Measurements from ENCODE around the gene PRR23B. TPM values are rescaled to one million over a fixed set of nuclear protein-coding genes. Genes with fewer than 3 reads are reported as not detected.

PRR23B gene
- total RNA-seq, 4 donors from 2014 or later: not detected

- 96% methylated on average over 5 of the region's 5 CpGs; no CpG with 5 or more reads in 1 of the 2 donors for WGBS, 2 donors (ENCODE audit: low coverage in 1 of 2)
- in situ Hi-C loops (cut with MboI; ENCODE audit: low pct_ligation_motif_present in 1 of 4, low pct_unique_long_range_greater_than_20kb in 1 of 4, low sequenced_read_pairs in 3 of 4): no loop called here
- no peaks in the 10 kb centered on the region for H3K4me1 ChIP-seq
- H3K9me3 ChIP-seq: no peaks in the 10 kb centered on the region
- peaks cover 9% of the 10 kb centered on the region for H3K27me3 ChIP-seq
- intact Hi-C loops (cut with DNase I; ENCODE audit: low total_unique reads): no loop called here
- DNase-seq: no peak
- H3K4me3 ChIP-seq: no peak overlapping the region
- TF ChIP-seq CTCF (IDR thresholded peaks at IDR 0.05) (no peak), POLR2A (IDR thresholded peaks at IDR 0.05) (no peak), EP300 (IDR thresholded peaks at IDR 0.05; ENCODE audit: low read depth) (no peak), POLR2AphosphoS5 (IDR thresholded peaks at IDR 0.05) (no peak)
- H3K36me3 ChIP-seq: no peaks in the 10 kb centered on the region
- no peak overlapping the region for H3K27ac ChIP-seq
These were observed 47.8 kb downstream of the PRR23B start for GRCh38 chr3:138972941-138973340.

- intact Hi-C loops (cut with DNase I; ENCODE audit: low total_unique reads): no loop called here
These were observed 48.9 kb downstream of the PRR23B start for GRCh38 chr3:138971766-138972320.

More at GRCh38 chr3:138971766-138972320, 48.9 kb downstream of the PRR23B start:
- Histone ChIP-seq H3K4me3 (no peak overlapping the region), H3K27ac (no peak overlapping the region), H3K4me1 (no peaks in the 10 kb centered on the region), H3K9me3 (no peaks in the 10 kb centered on the region), H3K36me3 (no peaks in the 10 kb centered on the region), H3K27me3 (peaks cover 9% of the 10 kb centered on the region)
- 60 to 82% methylated on average over 2 to 6 of the region's 6 CpGs for WGBS, 2 donors (ENCODE audit: low coverage in 1 of 2)
- in situ Hi-C loops (cut with MboI; ENCODE audit: low pct_ligation_motif_present in 1 of 4, low pct_unique_long_range_greater_than_20kb in 1 of 4, low sequenced_read_pairs in 3 of 4): no loop called here
- TF ChIP-seq POLR2AphosphoS5 (IDR thresholded peaks at IDR 0.05) (no peak), POLR2A (IDR thresholded peaks at IDR 0.05) (no peak), CTCF (IDR thresholded peaks at IDR 0.05) (no peak), EP300 (IDR thresholded peaks at IDR 0.05; ENCODE audit: low read depth) (no peak)
- DNase-seq: no peak

Other genes starting within 250 kb of the PRR23B start
- 10 to 100 TPM; 52.4 to 98.4 (median 76.0) TPM for gene PIK3CB, start 186.0 kb downstream of the PRR23B start, total RNA-seq
- gene FOXL2, start 73.8 kb downstream of the PRR23B start, total RNA-seq: not detected
- gene FOXL2NB, start 73.7 kb downstream of the PRR23B start, total RNA-seq: not detected
- not detected for gene PRR23A, start 14.7 kb downstream of the PRR23B start, total RNA-seq
- not detected for gene PRR23C, start 24.0 kb upstream of the PRR23B start, total RNA-seq